ENCODE data around the gene BCL7B.
"Not testable (repeated sequence)": the region's sequence is repeated elsewhere in the genome, so short reads cannot be mapped to it uniquely, and the experiment has no call there.

The BCL7B gene

GRCh38 chr7:73495507-73495906 is 62.0 kb downstream of the BCL7B start:
- DNase-seq (ENCODE audit: low spot score) = not testable (repeated sequence)

- no peak for DNase-seq (ENCODE audit: low spot score)
Measured at GRCh38 chr7:73489976-73490375, 67.5 kb downstream of the BCL7B start.

GRCh38 chr7:73487486-73487885 is 70.0 kb downstream of the BCL7B start:
- DNase-seq (ENCODE audit: low spot score) = no peak
